ENCODE results near the gene PPP1R9B. TPM values are rescaled to one million over a fixed set of nuclear protein-coding genes. Genes with fewer than 3 reads are reported as not detected.

The PPP1R9B gene
- total RNA-seq, 1 experiment from 2014 or later: 69.4 TPM

- H3K4me1 ChIP-seq (replicated peaks): peaks cover 64% of the 10 kb centered on the region
- H3K4me3 ChIP-seq: no peak overlapping the region
- H3K36me3 ChIP-seq: peaks cover 24% of the 10 kb centered on the region
- H3K27ac ChIP-seq: peak overlapping the region; percentile 75
- H3K9me3 ChIP-seq (replicated peaks): peaks cover 3% of the 10 kb centered on the region; the same call in 1 of the 2 replicates
- no peaks in the 10 kb centered on the region for H3K27me3 ChIP-seq (replicated peaks)
- peak; percentile 85 to 87 for DNase-seq (ENCODE audit: low read depth in 1 of 2, low spot score in 2 of 2)
Observed at GRCh38 chr17:50173335-50173941, 23.0 kb upstream of the PPP1R9B start.

- no peaks in the 10 kb centered on the region for H3K27me3 ChIP-seq (replicated peaks)
- H3K4me3 ChIP-seq: no peak overlapping the region
- H3K4me1 ChIP-seq (replicated peaks): peaks cover 59% of the 10 kb centered on the region
- peaks cover 24% of the 10 kb centered on the region for H3K36me3 ChIP-seq
- peak overlapping the region; percentile 75 for H3K27ac ChIP-seq
- no peak for DNase-seq (ENCODE audit: low read depth in 1 of 2, low spot score in 2 of 2)
- H3K9me3 ChIP-seq (replicated peaks): peaks cover 3% of the 10 kb centered on the region; the same call in 1 of the 2 replicates
Observed at GRCh38 chr17:50172936-50173334, 22.5 kb upstream of the PPP1R9B start.

GRCh38 chr17:50172130-50172529 is 21.7 kb upstream of the PPP1R9B start:
- peaks cover 51% of the 10 kb centered on the region for H3K4me1 ChIP-seq (replicated peaks)
- no peak for DNase-seq (ENCODE audit: low read depth in 1 of 2, low spot score in 2 of 2)
- H3K27ac ChIP-seq: no peak overlapping the region
- H3K27me3 ChIP-seq (replicated peaks): no peaks in the 10 kb centered on the region
- H3K9me3 ChIP-seq (replicated peaks): peaks cover 3% of the 10 kb centered on the region; the same call in 1 of the 2 replicates
- H3K4me3 ChIP-seq: no peak overlapping the region
- H3K36me3 ChIP-seq: peaks cover 16% of the 10 kb centered on the region

GRCh38 chr17:50171371-50172071 is 21.0 kb upstream of the PPP1R9B start:
- Histone ChIP-seq H3K4me3 (no peak overlapping the region), H3K4me1 (replicated peaks) (peaks cover 45% of the 10 kb centered on the region), H3K9me3 (replicated peaks) (peaks cover 3% of the 10 kb centered on the region; the same call in 1 of the 2 replicates), H3K27ac (no peak overlapping the region), H3K36me3 (peaks cover 11% of the 10 kb centered on the region), H3K27me3 (replicated peaks) (no peaks in the 10 kb centered on the region)
- no peak for DNase-seq (ENCODE audit: low read depth in 1 of 2, low spot score in 2 of 2)

- H3K9me3 ChIP-seq (replicated peaks): peaks cover 3% of the 10 kb centered on the region; the same call in 1 of the 2 replicates
- peaks cover 6% of the 10 kb centered on the region for H3K36me3 ChIP-seq
- H3K4me1 ChIP-seq (replicated peaks): peaks cover 38% of the 10 kb centered on the region
- no peak for DNase-seq (ENCODE audit: low read depth in 1 of 2, low spot score in 2 of 2)
- H3K27me3 ChIP-seq (replicated peaks): no peaks in the 10 kb centered on the region
- H3K4me3 ChIP-seq: no peak overlapping the region
- H3K27ac ChIP-seq: no peak overlapping the region
Observed at GRCh38 chr17:50170662-50171370, 20.3 kb upstream of the PPP1R9B start.

- no peak for DNase-seq (ENCODE audit: low read depth in 1 of 2, low spot score in 2 of 2)
- H3K27ac ChIP-seq: no peak overlapping the region
Observed at GRCh38 chr17:50169881-50170459, 19.5 kb upstream of the PPP1R9B start.

GRCh38 chr17:50169121-50169764 is 18.8 kb upstream of the PPP1R9B start:
- Histone ChIP-seq H3K4me3 (no peak overlapping the region), H3K27ac (no peak overlapping the region), H3K4me1 (replicated peaks) (peaks cover 25% of the 10 kb centered on the region), H3K9me3 (replicated peaks) (peaks cover 3% of the 10 kb centered on the region; the same call in 1 of the 2 replicates), H3K36me3 (0 out of 2 replicates have a peak, but pooled peaks cover 3% of the 10 kb centered on the region), H3K27me3 (replicated peaks) (no peaks in the 10 kb centered on the region)
- peak; percentile 81 to 95 for DNase-seq (ENCODE audit: low read depth in 1 of 2, low spot score in 2 of 2)

More at GRCh38 chr17:50169881-50170459, 19.5 kb upstream of the PPP1R9B start:
- Histone ChIP-seq H3K9me3 (replicated peaks) (peaks cover 3% of the 10 kb centered on the region; the same call in 1 of the 2 replicates), H3K27me3 (replicated peaks) (no peaks in the 10 kb centered on the region), H3K4me3 (no peak overlapping the region), H3K36me3 (0 out of 2 replicates have a peak, but pooled peaks cover 3% of the 10 kb centered on the region), H3K4me1 (replicated peaks) (peaks cover 29% of the 10 kb centered on the region)

- H3K27ac ChIP-seq: no peak overlapping the region
- no peaks in the 10 kb centered on the region for H3K27me3 ChIP-seq (replicated peaks)
- DNase-seq (ENCODE audit: low read depth in 1 of 2, low spot score in 2 of 2): no peak
- no peak overlapping the region for H3K4me3 ChIP-seq
- H3K4me1 ChIP-seq (replicated peaks): peaks cover 17% of the 10 kb centered on the region
- peaks cover 3% of the 10 kb centered on the region; the same call in 1 of the 2 replicates for H3K9me3 ChIP-seq (replicated peaks)
- 0 out of 2 replicates have a peak, but pooled peaks cover 3% of the 10 kb centered on the region for H3K36me3 ChIP-seq
Observed at GRCh38 chr17:50168319-50168718, 17.8 kb upstream of the PPP1R9B start.

- Histone ChIP-seq H3K4me1 (replicated peaks) (peaks cover 11% of the 10 kb centered on the region), H3K4me3 (no peak overlapping the region), H3K27me3 (replicated peaks) (no peaks in the 10 kb centered on the region), H3K9me3 (replicated peaks) (no peaks in the 10 kb centered on the region), H3K27ac (no peak overlapping the region), H3K36me3 (no peaks in the 10 kb centered on the region)
- no peak for DNase-seq (ENCODE audit: low read depth in 1 of 2, low spot score in 2 of 2)
Observed at GRCh38 chr17:50167371-50167770, 16.9 kb upstream of the PPP1R9B start.

- no peak overlapping the region for H3K4me3 ChIP-seq
- peaks cover 15% of the 10 kb centered on the region for H3K4me1 ChIP-seq (replicated peaks)
- no peaks in the 10 kb centered on the region for H3K36me3 ChIP-seq
- no peak for DNase-seq (ENCODE audit: low read depth in 1 of 2, low spot score in 2 of 2)
- H3K27ac ChIP-seq: no peak overlapping the region
- H3K27me3 ChIP-seq (replicated peaks): no peaks in the 10 kb centered on the region
- H3K9me3 ChIP-seq (replicated peaks): no peaks in the 10 kb centered on the region
Observed at GRCh38 chr17:50166518-50167181, 16.2 kb upstream of the PPP1R9B start.

- no peak for DNase-seq (ENCODE audit: low read depth in 1 of 2, low spot score in 2 of 2)
- Histone ChIP-seq H3K36me3 (no peaks in the 10 kb centered on the region), H3K27me3 (replicated peaks) (no peaks in the 10 kb centered on the region), H3K27ac (no peak within 1 kb of the TSS), H3K4me1 (replicated peaks) (peaks cover 21% of the 10 kb centered on the region), H3K4me3 (no peak within 1 kb of the TSS), H3K9me3 (replicated peaks) (no peaks in the 10 kb centered on the region)
Observed at GRCh38 chr17:50165867-50166517, 15.5 kb upstream of the PPP1R9B start, which contains the start of gene SGCA. SGCA (plus strand) TSS chr17:50166005; CDS start chr17:50166041, 36 bp downstream.

- DNase-seq (ENCODE audit: low read depth in 1 of 2, low spot score in 2 of 2): no peak
- Histone ChIP-seq H3K27me3 (replicated peaks) (no peaks in the 10 kb centered on the region), H3K4me3 (no peak overlapping the region), H3K27ac (no peak overlapping the region), H3K9me3 (replicated peaks) (no peaks in the 10 kb centered on the region), H3K4me1 (replicated peaks) (peaks cover 26% of the 10 kb centered on the region), H3K36me3 (no peaks in the 10 kb centered on the region)
Observed at GRCh38 chr17:50165466-50165865, 15.0 kb upstream of the PPP1R9B start.
